Breast epithelium (tissue), 4 donors: ENCODE results near the gene HHATL. TPM values are rescaled to one million over a fixed set of nuclear protein-coding genes. Genes with fewer than 3 reads are reported as not detected.

ENCODE experiments used
- DNase-seq, 2 donors: peaks; one replicate each; pipeline ENCODE4 v3.0.0-alpha.2; 2019; ENCODE audit warnings: low spot score in 2 of 2
- H3K27ac ChIP-seq, 2 donors: fragments of 200-600 bp; sonication (generic) in 1 of 2; one replicate each; pipeline ENCODE4 v1.5.1; 2016 to 2019; ENCODE audit warnings: mild to moderate bottlenecking in 1 of 2
- H3K27me3 ChIP-seq, 2 donors: fragments of 200-600 bp; sonication (generic) in 1 of 2; one replicate each; pipeline versions ENCODE4 v1.5.1 to v1.6.0; 2017 to 2019; ENCODE audit warnings: control low read depth in 1 of 2, mild to moderate bottlenecking in 1 of 2
- H3K36me3 ChIP-seq: fragments of 200-600 bp; one replicate; pipeline ENCODE4 v1.5.1; 2019
- H3K4me1 ChIP-seq, 2 donors: fragments of 200-600 bp; sonication (generic); one replicate each; pipeline ENCODE4 v1.5.1; 2016 to 2019; ENCODE audit warnings: control low read depth in 1 of 2
- H3K4me3 ChIP-seq, 3 donors: fragments of 200-600 bp; sonication (generic); 1 replicate in 2 of 3; 2 replicates in 1 of 3; pipeline ENCODE4 v1.5.1; 2016 to 2019; ENCODE audit warnings: mild to moderate bottlenecking in 3 of 3, moderate library complexity in 2 of 3
- H3K9me3 ChIP-seq, 2 donors: fragments of 200-600 bp; sonication (generic) in 1 of 2; one replicate each; pipeline ENCODE4 v1.5.1; 2016 to 2019; ENCODE audit warnings: control low read depth in 1 of 2
- POLR2A ChIP-seq: fragments of 450-650 bp; IDR thresholded peaks from one replicate; pipeline ENCODE4 v1.6.1; 2016; ENCODE audit warnings: antibody characterized with exemption, mild to moderate bottlenecking, moderate library complexity
- POLR2AphosphoS5 ChIP-seq, 3 donors: sonication (generic); formaldehyde crosslinking; IDR thresholded peaks; one replicate each; pipeline ENCODE4 v1.6.1; 2017; ENCODE audit warnings: antibody characterized with exemption in 3 of 3
- intact Hi-C: fragments of 100-400 bp; cut with DNase I; formaldehyde crosslinking; loops from one replicate; pipeline ENCODE4 v1.15.1; 2023; ENCODE audit warnings: low total_unique reads
- total RNA-seq, 3 donors: library from RNA; depleted of rRNA; stranded (reverse); fragments of >200 nt; gene quantifications; one replicate each; pipeline ENCODE4 v1.1.0, GENCODE V29; 2016
- TF ChIP-seq, protein P1 (sequence below), 3 donors: fragments of 450-650 bp; IDR thresholded peaks; one replicate each; pipeline ENCODE4 v1.5.1; 2016 to 2017; ENCODE audit warnings: antibody characterized with exemption in 3 of 3, mild to moderate bottlenecking in 3 of 3, moderate library complexity in 3 of 3

The HHATL gene
- total RNA-seq, 3 donors from 2014 or later, result 0.32 to 1.6 TPM; not detected in 1

DNA sequence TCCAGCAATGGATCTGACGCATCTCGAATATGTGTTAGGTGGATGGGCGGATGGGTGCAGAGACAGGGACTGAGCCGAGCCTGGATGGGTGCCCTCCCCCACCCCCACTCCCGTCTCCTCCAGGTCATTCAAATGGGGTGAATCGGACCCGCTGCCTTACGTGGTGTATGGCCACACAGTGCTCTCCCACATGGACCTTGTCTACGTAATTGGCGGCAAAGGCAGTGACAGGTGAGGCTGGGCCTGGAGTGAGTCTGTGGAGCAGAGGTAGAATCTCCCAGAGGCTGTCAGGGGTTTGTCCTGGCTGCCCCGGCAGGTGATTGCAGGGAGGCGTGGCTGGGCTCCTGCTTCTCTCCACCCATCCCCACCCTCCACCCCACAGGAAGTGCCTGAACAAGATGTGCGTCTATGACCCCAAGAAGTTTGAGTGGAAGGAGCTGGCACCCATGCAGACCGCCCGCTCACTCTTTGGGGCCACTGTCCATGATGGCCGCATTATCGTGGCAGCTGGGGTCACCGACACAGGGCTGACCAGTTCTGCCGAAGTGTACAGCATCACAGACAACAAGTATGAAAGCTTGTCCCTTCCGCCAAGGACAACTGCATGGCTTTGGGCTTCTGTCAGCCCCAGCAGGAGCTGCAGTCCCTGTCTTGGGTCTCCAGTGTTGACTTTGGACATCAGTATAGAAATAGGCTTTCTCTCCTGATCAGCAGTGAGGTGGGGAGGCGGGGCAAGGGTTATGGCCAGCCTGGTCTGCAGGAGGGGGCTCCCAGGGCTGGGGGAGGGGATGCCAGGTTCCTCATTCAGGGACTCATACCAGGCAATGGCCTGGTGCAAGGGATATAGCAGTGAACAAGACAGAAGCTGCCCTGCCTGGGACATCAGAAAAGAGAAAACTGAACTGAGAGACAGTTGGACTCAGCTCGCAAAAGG lies 13.8 kb downstream of the HHATL start:
- H3K9me3 ChIP-seq, result no peaks in the 10 kb centered on the region
- H3K36me3 ChIP-seq, result no peaks in the 10 kb centered on the region
- intact Hi-C loops, result no loop called here
- DNase-seq, result no peak
- no peaks in the 10 kb centered on the region for H3K27me3 ChIP-seq
- H3K4me3 ChIP-seq, result no peak overlapping the region
- TF ChIP-seq POLR2AphosphoS5 (IDR thresholded peaks at IDR 0.05), result no peak
- no peaks in the 10 kb centered on the region for H3K4me1 ChIP-seq
- H3K27ac ChIP-seq, result no peak overlapping the region

DNA sequence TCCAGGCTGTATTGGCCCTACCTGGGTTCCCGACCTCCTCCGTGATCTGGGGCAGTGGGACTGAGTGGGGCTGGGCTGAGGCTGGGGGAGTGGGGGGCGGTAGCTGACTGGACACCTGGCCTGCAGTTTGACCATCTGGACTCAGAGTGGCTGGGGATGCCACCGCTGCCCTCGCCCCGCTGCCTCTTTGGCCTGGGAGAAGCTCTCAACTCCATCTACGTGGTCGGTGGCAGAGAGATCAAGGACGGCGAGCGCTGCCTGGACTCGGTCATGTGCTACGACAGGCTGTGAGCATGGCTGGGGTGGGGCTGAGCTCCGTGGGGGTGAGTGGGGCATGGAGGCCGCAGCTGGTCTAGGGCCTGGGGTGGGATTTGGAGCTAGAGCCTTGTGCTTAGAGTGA lies 14.6 kb downstream of the HHATL start:
- Histone ChIP-seq H3K9me3 (no peaks in the 10 kb centered on the region), H3K4me1 (no peaks in the 10 kb centered on the region), H3K27me3 (no peaks in the 10 kb centered on the region), H3K36me3 (no peaks in the 10 kb centered on the region), H3K4me3 (no peak overlapping the region), H3K27ac (no peak overlapping the region)
- TF ChIP-seq POLR2AphosphoS5 (IDR thresholded peaks at IDR 0.05) (no peak), POLR2A (no peak)
- TF ChIP-seq, protein P1, sequence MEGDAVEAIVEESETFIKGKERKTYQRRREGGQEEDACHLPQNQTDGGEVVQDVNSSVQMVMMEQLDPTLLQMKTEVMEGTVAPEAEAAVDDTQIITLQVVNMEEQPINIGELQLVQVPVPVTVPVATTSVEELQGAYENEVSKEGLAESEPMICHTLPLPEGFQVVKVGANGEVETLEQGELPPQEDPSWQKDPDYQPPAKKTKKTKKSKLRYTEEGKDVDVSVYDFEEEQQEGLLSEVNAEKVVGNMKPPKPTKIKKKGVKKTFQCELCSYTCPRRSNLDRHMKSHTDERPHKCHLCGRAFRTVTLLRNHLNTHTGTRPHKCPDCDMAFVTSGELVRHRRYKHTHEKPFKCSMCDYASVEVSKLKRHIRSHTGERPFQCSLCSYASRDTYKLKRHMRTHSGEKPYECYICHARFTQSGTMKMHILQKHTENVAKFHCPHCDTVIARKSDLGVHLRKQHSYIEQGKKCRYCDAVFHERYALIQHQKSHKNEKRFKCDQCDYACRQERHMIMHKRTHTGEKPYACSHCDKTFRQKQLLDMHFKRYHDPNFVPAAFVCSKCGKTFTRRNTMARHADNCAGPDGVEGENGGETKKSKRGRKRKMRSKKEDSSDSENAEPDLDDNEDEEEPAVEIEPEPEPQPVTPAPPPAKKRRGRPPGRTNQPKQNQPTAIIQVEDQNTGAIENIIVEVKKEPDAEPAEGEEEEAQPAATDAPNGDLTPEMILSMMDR (IDR thresholded peaks at IDR 0.05), result no peak
- no peak for DNase-seq
- intact Hi-C loops, result no loop called here

DNA sequence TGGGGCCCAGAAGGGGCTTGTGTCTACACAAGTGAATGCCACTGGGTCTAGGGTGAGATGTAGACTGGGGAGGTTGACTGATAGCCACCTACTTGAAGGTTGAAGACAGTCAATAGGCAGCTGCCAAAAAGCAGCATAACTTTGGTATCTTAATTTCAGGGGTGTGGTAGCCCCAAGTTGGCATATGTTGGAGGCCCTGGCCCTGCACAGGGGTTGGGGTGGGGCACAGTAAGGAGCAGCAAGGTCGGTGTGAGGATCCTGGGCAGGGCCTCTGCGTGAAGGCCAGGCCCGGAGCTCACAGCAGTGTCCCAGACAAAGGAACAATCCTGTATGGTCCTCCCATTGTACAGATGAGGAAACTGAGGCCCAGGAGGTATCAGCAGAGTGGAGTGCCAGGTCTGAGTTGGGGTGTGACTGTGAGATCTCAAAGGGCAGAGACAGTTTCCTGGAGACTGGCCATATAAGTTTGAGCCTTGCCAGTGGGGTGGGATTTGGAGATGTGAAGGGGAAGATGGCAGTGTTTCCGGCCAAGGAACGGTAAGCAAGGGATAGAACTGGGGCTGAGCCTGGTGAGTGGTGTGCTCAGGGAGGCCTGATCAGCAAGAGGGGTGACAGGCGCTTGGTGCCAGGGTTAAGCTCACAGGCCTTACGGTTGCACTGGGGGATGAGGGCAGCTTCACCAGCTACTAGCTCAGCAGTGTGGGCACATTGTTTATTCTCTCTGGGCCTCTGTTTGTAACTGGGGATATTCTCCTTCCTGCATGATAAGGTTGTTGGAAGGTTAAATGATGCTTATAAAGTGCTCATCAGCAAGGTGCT lies 15.6 kb downstream of the HHATL start:
- H3K4me3 ChIP-seq, result no peak overlapping the region

DNA sequence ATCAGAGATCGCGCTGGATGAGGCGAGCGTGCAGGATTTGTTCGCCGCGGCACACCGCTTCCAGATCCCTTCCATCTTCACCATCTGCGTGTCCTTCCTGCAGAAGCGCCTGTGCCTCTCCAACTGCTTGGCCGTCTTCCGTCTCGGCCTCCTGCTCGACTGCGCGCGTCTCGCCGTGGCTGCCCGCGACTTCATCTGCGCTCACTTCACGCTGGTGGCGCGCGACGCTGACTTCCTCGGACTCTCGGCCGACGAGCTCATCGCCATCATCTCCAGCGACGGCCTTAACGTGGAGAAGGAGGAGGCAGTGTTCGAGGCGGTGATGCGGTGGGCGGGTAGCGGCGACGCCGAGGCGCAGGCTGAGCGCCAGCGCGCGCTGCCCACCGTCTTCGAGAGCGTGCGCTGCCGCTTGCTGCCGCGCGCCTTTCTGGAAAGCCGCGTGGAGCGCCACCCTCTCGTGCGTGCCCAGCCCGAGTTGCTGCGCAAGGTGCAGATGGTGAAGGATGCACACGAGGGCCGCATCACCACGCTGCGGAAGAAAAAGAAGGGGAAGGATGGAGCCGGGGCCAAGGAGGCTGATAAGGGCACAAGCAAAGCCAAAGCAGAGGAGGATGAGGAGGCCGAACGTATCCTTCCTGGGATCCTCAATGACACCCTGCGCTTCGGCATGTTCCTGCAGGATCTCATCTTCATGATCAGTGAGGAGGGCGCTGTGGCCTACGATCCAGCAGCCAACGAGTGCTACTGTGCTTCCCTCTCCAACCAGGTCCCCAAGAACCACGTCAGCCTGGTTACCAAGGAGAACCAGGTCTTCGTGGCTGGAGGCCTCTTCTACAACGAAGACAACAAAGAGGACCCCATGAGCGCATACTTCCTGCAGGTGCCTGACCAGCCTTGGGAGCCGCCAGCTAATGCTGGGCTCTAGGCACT lies 16.4 kb downstream of the HHATL start:
- H3K27me3 ChIP-seq, result no peaks in the 10 kb centered on the region
- H3K36me3 ChIP-seq, result no peaks in the 10 kb centered on the region
- peak overlapping the region; percentile 10 to 57 (median 14) for H3K4me3 ChIP-seq
- TF ChIP-seq POLR2AphosphoS5 (IDR thresholded peaks at IDR 0.05) (no peak), POLR2A (no peak)
- TF ChIP-seq, protein P1 (IDR thresholded peaks at IDR 0.05), result no peak
- H3K9me3 ChIP-seq, result no peaks in the 10 kb centered on the region
- intact Hi-C loops, result no loop called here
- H3K27ac ChIP-seq, result no peak overlapping the region
- DNase-seq, result no peak
- H3K4me1 ChIP-seq, result no peaks in the 10 kb centered on the region

More for the DNA sequence above, 15.6 kb downstream of the HHATL start:
- Histone ChIP-seq H3K9me3 (no peaks in the 10 kb centered on the region), H3K27me3 (no peaks in the 10 kb centered on the region), H3K4me1 (no peaks in the 10 kb centered on the region), H3K36me3 (no peaks in the 10 kb centered on the region), H3K27ac (no peak overlapping the region)
- intact Hi-C loops, result no loop called here
- no peak for TF ChIP-seq POLR2A
- TF ChIP-seq, protein P1 (IDR thresholded peaks at IDR 0.05), result no peak
- DNase-seq, result no peak

DNA sequence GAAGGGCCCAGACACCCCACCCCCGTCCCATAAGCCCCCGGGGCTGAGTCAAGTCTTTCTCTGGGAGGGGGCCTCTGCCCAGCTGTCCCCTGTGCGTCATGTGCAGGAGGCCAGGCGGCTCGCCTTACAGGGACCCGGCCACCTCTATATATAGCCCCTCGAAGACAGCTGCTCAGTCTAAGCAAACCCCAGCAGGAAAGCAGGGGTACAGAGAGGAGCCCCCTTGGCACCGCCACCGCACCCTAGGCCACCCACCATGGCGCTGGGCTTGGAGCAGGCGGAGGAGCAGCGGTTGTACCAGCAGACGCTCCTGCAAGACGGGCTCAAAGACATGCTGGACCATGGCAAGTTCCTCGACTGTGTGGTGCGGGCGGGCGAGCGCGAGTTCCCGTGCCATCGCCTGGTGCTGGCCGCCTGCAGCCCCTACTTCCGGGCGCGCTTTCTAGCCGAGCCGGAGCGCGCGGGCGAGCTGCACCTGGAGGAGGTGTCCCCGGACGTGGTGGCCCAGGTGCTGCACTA lies 17.2 kb downstream of the HHATL start, which contains the start of gene KLHL40:
Gene KLHL40, plus strand, starts transcription at position 175 of the 519 bp plus-strand sequence. Its CDS starts 82 bp downstream, at position 257.
- Histone ChIP-seq H3K27me3 (no peaks in the 10 kb centered on the region), H3K9me3 (no peaks in the 10 kb centered on the region), H3K27ac (peak within 1 kb of the TSS; percentile 40 to 66), H3K4me1 (no peaks in the 10 kb centered on the region), H3K4me3 (peak within 1 kb of the TSS; percentile 10 to 57 (median 14)), H3K36me3 (no peaks in the 10 kb centered on the region)
- intact Hi-C loops, result no loop called here
- TF ChIP-seq, protein P1 (IDR thresholded peaks at IDR 0.05), result no peak
- TF ChIP-seq POLR2A (no peak), POLR2AphosphoS5 (IDR thresholded peaks at IDR 0.05) (no peak)
- no peak for DNase-seq
